Activated naive CD4-positive, alpha-beta T cell treated with Interleukin-2 at 50 U/mL for 16 hours (primary cell): ENCODE measurements around the gene CPTP.

Source experiments
- DNase-seq: peaks from one replicate; pipeline ENCODE4 v3.0.0-alpha.2; 2020

Gene CPTP

GRCh38 chr1:1320666-1321448 lies 3.7 kb upstream of the CPTP start:
- DNase-seq = no peak

DNA sequence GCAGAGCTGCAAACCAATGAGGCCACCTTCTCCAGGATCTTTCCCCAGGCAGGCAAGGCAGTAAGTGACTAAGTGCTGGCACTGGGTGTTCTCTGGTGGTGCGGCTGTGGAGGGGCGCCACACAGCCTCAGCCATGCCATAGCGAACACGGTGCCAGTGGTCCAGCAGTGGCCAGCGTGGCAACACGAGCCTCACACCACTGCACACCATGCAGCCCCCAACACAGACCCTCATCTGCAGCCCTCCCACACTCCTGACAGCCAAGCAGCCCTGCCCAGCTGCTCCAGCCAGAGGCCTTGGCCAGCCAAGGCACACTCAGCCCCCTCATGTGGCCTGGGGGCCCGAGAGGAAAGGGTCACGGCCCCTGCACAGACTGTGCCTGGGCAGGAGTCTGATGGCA lies 3.1 kb upstream of the CPTP start:
- DNase-seq = no peak

DNA sequence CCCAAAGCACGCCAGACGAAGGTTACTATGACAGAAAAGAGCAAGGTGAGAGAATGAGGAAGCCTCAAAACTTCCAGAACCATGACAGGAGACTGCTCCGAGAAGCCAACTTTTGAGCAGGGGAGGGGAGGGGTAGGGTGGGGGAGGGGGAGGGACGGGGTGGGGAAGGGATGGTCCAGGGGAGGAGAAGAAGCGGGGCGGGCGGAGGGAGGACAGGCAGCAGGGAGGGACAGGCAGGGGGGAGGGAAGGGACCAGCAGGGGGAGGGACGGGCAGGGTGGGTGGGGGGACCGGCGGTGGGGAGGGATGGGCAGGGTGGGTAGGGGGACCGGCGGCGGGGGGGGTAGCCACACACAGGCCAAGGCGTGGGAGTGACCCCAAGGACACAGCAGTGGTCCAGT lies 2.2 kb upstream of the CPTP start:
- no peak for DNase-seq

DNA sequence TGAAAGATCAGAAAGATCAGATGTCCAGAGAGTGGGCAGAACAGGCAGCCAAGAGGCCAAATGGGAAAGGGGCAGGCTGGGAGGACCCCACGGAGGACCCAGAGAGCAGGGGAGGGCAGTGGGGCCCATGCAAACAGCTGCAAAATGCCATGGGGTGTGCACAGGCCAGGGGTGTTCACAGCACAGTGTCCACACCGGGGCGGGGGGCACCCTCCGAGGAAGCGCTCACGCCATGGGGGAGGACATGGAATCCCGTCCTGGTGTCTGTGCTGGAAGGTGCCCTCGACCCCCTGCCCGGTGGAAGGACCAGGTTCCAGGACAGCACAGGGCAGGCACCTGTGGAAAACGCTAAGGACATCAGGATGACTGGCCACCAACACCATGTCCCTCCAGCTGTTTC lies 1.6 kb upstream of the CPTP start:
- no peak for DNase-seq

- DNase-seq = no peak
These were observed 498 bp upstream of the CPTP start for GRCh38 chr1:1324084-1324523.

GRCh38 chr1:1325288-1326074 lies 879 bp downstream of the CPTP start:
- DNase-seq = no peak

DNA sequence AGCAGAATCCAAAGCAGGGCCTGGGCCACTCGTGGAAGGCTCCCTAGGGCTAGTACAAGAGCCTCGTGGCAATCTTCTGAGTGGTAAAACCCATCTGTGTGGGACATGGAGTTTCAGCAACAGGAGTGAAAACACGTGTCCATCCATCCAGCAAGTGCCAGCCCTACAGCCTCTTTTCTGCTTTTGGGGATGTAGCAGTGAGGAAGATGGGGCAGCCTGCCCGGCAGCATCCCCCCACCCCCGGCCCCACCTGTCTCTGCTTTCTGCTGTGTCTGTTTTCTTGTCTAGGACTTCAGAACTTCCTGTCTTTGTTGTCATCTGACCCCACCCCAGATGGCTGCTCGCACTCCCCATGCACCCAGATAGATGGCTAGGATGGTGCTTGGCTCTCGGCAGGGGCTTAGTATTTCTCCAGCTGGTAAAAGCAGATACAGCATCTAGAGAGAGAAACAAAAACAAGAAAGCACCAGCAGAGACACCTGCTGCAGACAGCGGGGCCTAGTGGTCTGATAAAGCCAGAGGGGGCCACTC lies 1.5 kb downstream of the CPTP start:
- DNase-seq = no peak

DNA sequence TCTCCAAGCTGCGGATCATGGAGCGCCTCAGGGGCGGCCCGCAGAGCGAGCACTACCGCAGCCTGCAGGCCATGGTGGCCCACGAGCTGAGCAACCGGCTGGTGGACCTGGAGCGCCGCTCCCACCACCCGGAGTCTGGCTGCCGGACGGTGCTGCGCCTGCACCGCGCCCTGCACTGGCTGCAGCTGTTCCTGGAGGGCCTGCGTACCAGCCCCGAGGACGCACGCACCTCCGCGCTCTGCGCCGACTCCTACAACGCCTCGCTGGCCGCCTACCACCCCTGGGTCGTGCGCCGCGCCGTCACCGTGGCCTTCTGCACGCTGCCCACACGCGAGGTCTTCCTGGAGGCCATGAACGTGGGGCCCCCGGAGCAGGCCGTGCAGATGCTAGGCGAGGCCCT lies 2.7 kb downstream of the CPTP start:
- DNase-seq = no peak

- DNase-seq = no peak
These were observed 3.7 kb downstream of the CPTP start for GRCh38 chr1:1328254-1328653.

GRCh38 chr1:1329304-1330210 lies 5.0 kb downstream of the CPTP start:
- no peak for DNase-seq

DNA sequence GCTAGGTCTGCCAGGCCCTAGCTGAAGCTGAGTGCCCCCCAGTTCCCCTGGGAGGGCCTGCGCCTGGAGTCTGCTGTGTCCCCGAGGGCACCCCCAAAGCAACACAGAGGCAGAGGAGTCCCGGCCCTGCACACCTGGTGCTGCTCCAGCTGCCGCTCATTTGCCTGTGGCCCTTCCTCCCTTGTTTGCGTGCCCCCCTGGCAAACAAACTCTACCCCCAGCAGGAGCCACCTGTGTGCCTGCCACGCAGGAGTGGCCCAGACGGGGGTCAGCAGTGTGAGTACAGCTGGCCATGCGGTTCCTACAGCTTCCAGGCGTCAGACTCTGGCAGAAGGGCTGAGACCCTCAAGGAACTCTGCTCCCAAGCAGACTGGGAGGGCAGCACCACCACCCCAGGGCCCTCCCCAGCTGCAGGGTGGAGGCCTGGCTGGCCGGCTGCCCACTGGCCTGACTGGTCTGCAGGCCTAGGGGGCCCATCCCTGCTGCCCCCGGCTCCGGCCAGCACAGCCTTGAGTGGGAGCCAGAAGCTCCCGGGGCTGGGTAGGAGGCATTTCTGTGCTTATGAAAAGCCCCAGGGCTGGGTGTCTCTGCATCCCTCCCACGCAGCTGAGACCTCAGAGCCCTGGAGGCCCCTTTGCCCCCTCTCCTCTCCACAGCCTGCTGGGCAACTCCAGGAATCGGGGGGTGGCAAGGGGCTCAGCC lies 5.9 kb downstream of the CPTP start:
- no peak for DNase-seq

- no peak for DNase-seq
These were observed 6.7 kb downstream of the CPTP start, which contains the start of gene TAS1R3 for GRCh38 chr1:1331068-1331965. Gene TAS1R3 (plus strand): TSS chr1:1331280. CDS start chr1:1331346, 66 bp downstream.

- DNase-seq = no peak
These were observed 7.6 kb downstream of the CPTP start for GRCh38 chr1:1332031-1332755.

- no peak for DNase-seq
These were observed 8.3 kb downstream of the CPTP start for GRCh38 chr1:1332774-1333480.

- no peak for DNase-seq
These were observed 9.1 kb downstream of the CPTP start for GRCh38 chr1:1333551-1334241.

DNA sequence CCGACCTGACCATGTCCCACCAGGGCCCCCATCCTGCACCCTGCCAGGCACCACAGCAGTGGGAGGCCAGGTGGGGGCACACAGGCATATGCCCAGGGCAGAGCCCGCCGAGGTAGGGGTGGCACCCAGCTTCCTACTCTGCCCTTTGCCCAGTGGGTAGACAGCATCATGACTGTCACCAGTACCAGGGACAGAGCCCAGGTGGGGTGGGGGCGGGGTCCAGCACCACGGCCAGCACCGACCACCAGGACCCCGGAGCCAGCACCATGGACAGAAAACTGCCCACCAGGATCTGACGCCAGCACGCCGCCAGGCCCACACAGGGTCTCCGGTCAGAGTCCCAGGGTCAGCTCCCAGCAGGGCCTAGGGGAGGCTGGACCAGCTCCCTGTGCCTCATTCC lies 10.2 kb downstream of the CPTP start:
- no peak for DNase-seq

- no peak for DNase-seq
These were observed 10.7 kb downstream of the CPTP start for GRCh38 chr1:1335283-1335682.

DNA sequence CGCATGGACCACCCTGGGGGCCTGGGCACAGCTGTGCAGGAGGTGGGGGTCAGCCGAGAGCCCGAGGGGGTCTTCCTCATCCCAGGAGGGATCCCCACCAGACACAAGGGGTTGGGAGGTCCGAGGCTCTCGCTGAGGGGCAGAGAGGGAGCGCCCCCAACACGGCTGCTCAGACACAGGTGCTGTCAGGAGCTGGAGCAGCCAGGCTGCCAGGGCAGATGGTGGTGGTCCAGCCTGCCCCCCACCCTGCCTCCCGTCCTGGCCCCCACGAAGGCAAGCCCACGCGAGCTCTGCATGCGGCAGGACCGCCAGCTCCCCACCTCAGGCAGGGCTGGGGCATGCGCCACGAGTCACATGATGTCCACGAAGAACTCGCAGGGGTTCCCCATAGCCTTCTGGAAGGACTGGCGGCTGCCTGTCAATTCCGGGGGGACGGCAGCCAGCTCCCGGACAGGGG lies 11.2 kb downstream of the CPTP start:
- no peak for DNase-seq

DNA sequence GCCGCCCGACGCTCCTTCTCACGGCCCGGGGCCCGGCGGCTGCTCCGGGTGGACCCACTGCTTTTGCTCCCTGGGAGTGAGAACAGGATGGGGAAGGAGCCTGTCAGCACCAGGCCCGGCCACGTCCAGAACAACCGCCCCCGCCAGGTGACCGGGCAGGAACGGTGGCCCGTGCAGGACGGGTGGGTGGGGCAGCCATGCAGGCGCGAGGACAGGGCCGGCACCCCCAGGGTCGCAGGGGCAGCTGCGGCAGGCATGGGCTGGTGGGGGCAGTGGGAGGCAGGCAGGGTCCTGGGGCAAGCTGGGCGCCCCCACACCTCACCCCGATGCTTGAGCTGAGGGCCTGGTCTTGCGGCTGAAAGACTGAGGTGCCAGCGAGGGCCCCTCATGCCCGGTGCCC lies 11.8 kb downstream of the CPTP start:
- no peak for DNase-seq
